DOHH2 (cell line): Measurements from ENCODE around the gene SNRPD1.

Source experiments
- CTCF ChIP-seq: fragments of 200-600 bp; sonication (generic); IDR thresholded peaks from one replicate; pipeline ENCODE4 v1.5.1; 2014; ENCODE audit warnings: antibody characterized with exemption, mild to moderate bottlenecking, low read depth, low read length; ENCODE audit not compliant: poor library complexity, severe bottlenecking
- EZH2phosphoT487 ChIP-seq: fragments of 200-600 bp; sonication (generic); IDR thresholded peaks from 2 replicates; pipeline ENCODE4 v1.6.1; 2017; ENCODE audit warnings: borderline replicate concordance, mild to moderate bottlenecking, antibody characterized with exemption, low read length, moderate library complexity, mixed read lengths

DNA sequence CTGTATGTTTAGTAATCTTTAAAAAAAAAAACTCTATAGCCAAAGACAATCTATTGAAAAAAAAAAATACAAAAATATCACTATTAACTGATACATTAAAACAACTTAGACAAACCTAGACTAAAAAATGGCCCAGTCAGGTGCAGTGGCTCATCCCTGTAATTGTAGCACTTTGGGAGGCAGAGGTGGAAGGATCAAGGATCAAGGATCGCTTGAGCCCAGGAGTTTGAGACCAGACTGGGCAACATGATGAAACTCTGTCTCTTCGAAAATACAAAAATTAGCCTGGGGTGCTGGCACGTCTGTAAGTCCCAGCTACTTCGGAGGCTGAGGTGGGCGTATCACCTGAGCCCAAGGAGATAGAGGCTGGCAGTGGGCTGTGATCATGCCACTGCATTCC, 27.7 kb upstream of the SNRPD1 start:
- TF ChIP-seq CTCF: no peak
- TF ChIP-seq EZH2phosphoT487: no peak
